Neuron (in vitro differentiated cells): ENCODE data around the gene SLC29A1.
"Not testable (repeated sequence)": the region's sequence is repeated elsewhere in the genome, so short reads cannot be mapped to it uniquely, and the experiment has no call there.

Source experiments
- H2AFZ ChIP-seq: one replicate; pipeline ENCODE4 v1.6.1; 2013; ENCODE audit warnings: low read depth, mild to moderate bottlenecking, inconsistent platforms, low read length, moderate library complexity
- H3K27me3 ChIP-seq: one replicate; pipeline ENCODE4 v1.6.1; 2013; ENCODE audit warnings: low read length; ENCODE audit not compliant: insufficient read depth
- H3K36me3 ChIP-seq: one replicate; pipeline ENCODE4 v1.6.1; 2013; ENCODE audit warnings: low read length; ENCODE audit not compliant: insufficient read depth
- H3K4me1 ChIP-seq: one replicate; pipeline ENCODE4 v1.6.1; 2013; ENCODE audit warnings: low read length; ENCODE audit not compliant: insufficient read depth
- H3K4me3 ChIP-seq: 2 replicates; pipeline ENCODE4 v1.5.1; 2013; ENCODE audit warnings: mild to moderate bottlenecking, low read length, moderate library complexity
- H3K9me3 ChIP-seq: one replicate; pipeline ENCODE4 v1.6.1; 2013; ENCODE audit warnings: low read length

Gene SLC29A1

GRCh38 chr6:44185356-44185755, 38.0 kb upstream of the SLC29A1 start:
- H3K4me3 ChIP-seq, H3K9me3 ChIP-seq, H3K36me3 ChIP-seq, H3K4me1 ChIP-seq, H2AFZ ChIP-seq, H3K27me3 ChIP-seq: not testable (repeated sequence)

DNA sequence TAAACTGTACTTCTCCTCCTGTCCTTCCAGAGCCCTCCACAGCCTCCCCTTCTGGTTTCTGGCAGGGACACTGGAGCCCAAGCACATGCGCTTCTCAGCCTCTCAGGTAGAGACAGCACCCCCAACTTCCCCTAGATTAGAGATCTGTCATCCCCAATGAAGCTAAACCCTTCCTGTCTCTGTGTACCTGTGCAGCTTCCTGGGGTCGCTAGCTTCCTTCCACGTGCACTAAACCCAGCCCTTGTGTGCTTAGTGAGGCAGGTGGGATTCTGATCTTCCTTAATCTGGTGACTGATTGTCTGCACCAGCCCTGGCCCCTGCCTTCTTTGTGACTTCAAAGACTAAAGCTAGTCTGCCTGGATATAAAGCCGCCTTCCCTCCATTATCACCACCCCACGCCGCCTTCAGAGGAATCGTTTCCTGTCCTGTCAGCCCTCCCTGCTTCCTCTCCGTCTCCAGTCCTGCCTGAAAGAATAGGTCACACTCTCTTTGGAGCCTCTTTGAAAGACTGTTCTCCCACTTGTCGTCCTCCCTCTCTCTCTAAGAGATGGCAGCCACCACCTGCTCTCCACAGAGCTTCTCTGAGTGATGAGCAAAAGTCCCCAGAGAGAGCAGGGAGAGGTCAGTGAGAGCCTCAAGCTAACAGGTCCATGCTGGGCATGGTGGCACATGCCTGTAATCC, 37.3 kb upstream of the SLC29A1 start:
- Histone ChIP-seq H3K4me1 (peaks cover 7% of the 10 kb centered on the region), H3K27me3 (no peaks in the 10 kb centered on the region), H3K4me3 (no peak overlapping the region), H3K36me3 (no peaks in the 10 kb centered on the region), H3K9me3 (no peaks in the 10 kb centered on the region), H2AFZ (no peak overlapping the region)

- Histone ChIP-seq H3K4me1 (peaks cover 7% of the 10 kb centered on the region), H3K4me3 (no peak overlapping the region), H3K9me3 (no peaks in the 10 kb centered on the region), H3K27me3 (no peaks in the 10 kb centered on the region), H2AFZ (no peak overlapping the region), H3K36me3 (no peaks in the 10 kb centered on the region)
Measured at GRCh38 chr6:44186635-44187025, 36.8 kb upstream of the SLC29A1 start.

- Histone ChIP-seq H3K36me3 (no peaks in the 10 kb centered on the region), H3K4me3 (no peak overlapping the region), H3K27me3 (no peaks in the 10 kb centered on the region), H3K9me3 (no peaks in the 10 kb centered on the region), H3K4me1 (peaks cover 7% of the 10 kb centered on the region), H2AFZ (no peak overlapping the region)
Measured at GRCh38 chr6:44188819-44189218, 34.6 kb upstream of the SLC29A1 start.

- Histone ChIP-seq H2AFZ (no peak overlapping the region), H3K4me3 (no peak overlapping the region), H3K27me3 (peaks cover under 1% of the 10 kb centered on the region), H3K4me1 (peaks cover 7% of the 10 kb centered on the region), H3K9me3 (no peaks in the 10 kb centered on the region), H3K36me3 (no peaks in the 10 kb centered on the region)
Measured at GRCh38 chr6:44189257-44189656, 34.1 kb upstream of the SLC29A1 start.

GRCh38 chr6:44190715-44191114, 32.7 kb upstream of the SLC29A1 start:
- no peaks in the 10 kb centered on the region for H3K9me3 ChIP-seq
- H3K4me3 ChIP-seq: no peak overlapping the region
- peaks cover 7% of the 10 kb centered on the region for H3K4me1 ChIP-seq
- H2AFZ ChIP-seq: no peak overlapping the region
- H3K27me3 ChIP-seq: peaks cover 5% of the 10 kb centered on the region
- no peaks in the 10 kb centered on the region for H3K36me3 ChIP-seq

GRCh38 chr6:44192428-44193041, 30.9 kb upstream of the SLC29A1 start:
- Histone ChIP-seq H3K9me3 (no peaks in the 10 kb centered on the region), H3K36me3 (no peaks in the 10 kb centered on the region), H3K27me3 (peaks cover 5% of the 10 kb centered on the region), H3K4me3 (no peak overlapping the region), H2AFZ (no peak overlapping the region), H3K4me1 (no peaks in the 10 kb centered on the region)

DNA sequence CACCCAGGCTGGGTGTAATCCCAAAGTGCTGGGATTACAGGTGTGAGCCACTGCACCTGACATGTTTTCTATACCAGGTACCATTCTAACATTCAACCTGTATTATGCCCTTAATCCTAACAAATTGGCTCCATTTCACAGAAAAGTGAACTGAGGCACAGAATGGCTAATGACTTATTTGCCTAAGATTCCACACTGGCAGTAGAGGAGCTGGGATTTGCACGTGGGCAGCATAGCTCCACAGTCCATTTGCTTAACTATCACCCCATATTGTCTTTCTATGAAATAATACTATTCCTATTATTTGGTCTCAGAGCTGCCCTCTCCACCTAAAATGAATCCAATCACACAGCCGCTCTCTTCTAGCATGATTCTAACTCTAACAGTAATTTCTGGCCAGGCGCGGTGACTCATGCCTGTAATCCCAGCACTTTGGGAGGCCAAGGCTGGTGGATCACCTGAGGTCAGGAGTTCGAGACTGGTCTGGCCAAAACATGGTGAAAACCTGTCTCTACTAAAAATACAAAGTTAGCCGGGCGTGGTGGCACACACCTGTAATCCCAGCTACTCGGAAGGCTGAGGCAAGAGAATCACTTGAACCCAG, 30.0 kb upstream of the SLC29A1 start:
- Histone ChIP-seq H3K9me3 (no peaks in the 10 kb centered on the region), H3K4me3 (no peak overlapping the region), H3K36me3 (no peaks in the 10 kb centered on the region), H3K4me1 (no peaks in the 10 kb centered on the region), H2AFZ (no peak overlapping the region), H3K27me3 (peaks cover 5% of the 10 kb centered on the region)

DNA sequence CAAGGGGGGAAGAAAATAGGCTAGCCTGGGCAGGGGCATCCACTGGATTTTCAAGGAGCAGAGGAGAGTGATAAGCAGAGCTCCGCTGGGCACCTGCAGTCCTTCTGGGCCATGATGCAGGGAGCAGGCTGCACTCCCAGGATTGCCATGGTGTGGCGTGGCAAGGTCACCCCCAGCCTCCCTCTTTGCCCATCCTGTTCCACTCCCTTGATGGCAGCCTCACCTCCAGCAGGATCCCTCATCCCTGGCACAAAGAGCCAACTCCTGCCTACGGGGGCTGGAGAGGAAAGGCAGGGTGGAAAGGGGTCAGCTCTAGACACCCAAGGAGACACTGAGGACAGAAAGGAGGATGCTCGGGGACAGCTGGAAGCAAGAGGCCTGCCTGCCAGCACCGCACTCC, 29.1 kb upstream of the SLC29A1 start:
- no peaks in the 10 kb centered on the region for H3K4me1 ChIP-seq
- no peaks in the 10 kb centered on the region for H3K36me3 ChIP-seq
- H2AFZ ChIP-seq: no peak overlapping the region
- H3K9me3 ChIP-seq: no peaks in the 10 kb centered on the region
- no peak overlapping the region for H3K4me3 ChIP-seq
- H3K27me3 ChIP-seq: peaks cover 5% of the 10 kb centered on the region

GRCh38 chr6:44196351-44196750, 27.0 kb upstream of the SLC29A1 start:
- H3K9me3 ChIP-seq, H3K4me3 ChIP-seq, H3K36me3 ChIP-seq, H2AFZ ChIP-seq, H3K27me3 ChIP-seq, H3K4me1 ChIP-seq: not testable (repeated sequence)

DNA sequence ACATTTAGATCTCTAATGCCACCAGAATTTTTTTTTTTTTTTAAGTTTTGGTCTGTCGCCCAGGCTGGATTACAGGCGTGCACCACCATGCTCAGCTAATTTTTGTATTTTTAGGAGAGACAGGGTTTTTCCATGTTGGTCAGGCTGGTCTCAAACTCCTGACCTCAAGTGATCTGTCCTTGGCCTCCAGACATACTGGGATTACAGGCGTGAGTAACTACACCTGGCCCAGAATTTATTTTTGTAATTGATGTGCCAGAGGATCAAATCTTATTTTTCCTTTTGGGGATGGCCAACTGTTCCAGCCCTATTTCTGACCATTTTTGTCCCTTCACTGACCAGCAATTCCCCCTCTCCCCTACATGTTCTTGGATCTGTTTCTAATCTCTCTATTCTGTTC, 24.7 kb upstream of the SLC29A1 start:
- Histone ChIP-seq H3K4me3 (no peak overlapping the region), H2AFZ (no peak overlapping the region), H3K4me1 (no peaks in the 10 kb centered on the region), H3K9me3 (no peaks in the 10 kb centered on the region), H3K27me3 (peaks cover 5% of the 10 kb centered on the region), H3K36me3 (no peaks in the 10 kb centered on the region)

DNA sequence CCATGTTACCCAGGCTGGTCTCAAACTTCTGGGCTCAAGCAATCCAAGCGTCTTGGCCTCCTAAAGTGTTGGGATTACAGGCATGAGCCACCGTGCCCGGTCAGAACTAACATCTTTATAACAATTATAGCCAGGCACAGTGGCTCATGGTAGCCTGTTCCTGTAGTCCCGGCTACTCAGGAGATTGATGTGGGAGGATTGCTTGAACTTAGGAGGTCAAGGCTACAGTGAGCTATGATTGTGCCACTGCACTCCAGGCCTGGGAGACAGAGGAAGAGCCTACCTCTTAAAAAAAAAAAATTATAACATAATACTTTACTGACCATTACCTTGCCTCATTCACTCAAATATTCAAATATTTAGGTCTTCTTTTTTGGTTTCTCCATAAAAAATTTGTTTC, 23.5 kb upstream of the SLC29A1 start:
- no peaks in the 10 kb centered on the region for H3K27me3 ChIP-seq

DNA sequence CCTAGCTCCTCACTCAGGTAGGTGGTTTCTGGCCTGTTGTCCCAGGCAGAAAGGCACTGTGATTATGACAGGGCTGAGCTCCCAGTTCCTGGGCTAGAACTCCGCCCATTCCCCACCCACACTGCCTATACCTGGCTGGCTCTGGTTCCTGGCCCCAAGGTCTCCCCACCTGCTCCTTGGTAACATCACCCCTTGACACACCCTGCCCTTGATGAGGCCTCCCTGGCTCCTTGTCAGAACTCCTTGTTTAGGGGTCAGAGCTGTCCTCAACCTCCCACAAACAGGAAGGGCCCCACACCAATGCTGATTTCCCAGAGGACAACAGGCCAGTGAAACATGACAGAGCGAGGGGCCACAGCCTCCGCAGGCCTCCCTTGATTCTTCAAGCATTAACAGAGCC, 22.2 kb upstream of the SLC29A1 start:
- H2AFZ ChIP-seq: no peak overlapping the region
- H3K9me3 ChIP-seq: no peaks in the 10 kb centered on the region
- H3K4me1 ChIP-seq: no peaks in the 10 kb centered on the region
- H3K27me3 ChIP-seq: no peaks in the 10 kb centered on the region
- H3K4me3 ChIP-seq: no peak overlapping the region
- no peaks in the 10 kb centered on the region for H3K36me3 ChIP-seq

More for the DNA sequence above, 23.5 kb upstream of the SLC29A1 start:
- Histone ChIP-seq H3K4me1 (no peaks in the 10 kb centered on the region), H2AFZ (no peak overlapping the region), H3K9me3 (no peaks in the 10 kb centered on the region), H3K4me3 (no peak overlapping the region), H3K36me3 (no peaks in the 10 kb centered on the region)
